ENCODE measurements around the gene ALDH2. TPM values are rescaled to one million over a fixed set of nuclear protein-coding genes. Genes with fewer than 3 reads are reported as not detected.
"Not testable (repeated sequence)": the region's sequence is repeated elsewhere in the genome, so short reads cannot be mapped to it uniquely, and the experiment has no call there.

ALDH2 gene
- polyA plus RNA-seq, 3 donors from 2014 or later = 1.7 to 18.7 (median 8.2) TPM

DNA sequence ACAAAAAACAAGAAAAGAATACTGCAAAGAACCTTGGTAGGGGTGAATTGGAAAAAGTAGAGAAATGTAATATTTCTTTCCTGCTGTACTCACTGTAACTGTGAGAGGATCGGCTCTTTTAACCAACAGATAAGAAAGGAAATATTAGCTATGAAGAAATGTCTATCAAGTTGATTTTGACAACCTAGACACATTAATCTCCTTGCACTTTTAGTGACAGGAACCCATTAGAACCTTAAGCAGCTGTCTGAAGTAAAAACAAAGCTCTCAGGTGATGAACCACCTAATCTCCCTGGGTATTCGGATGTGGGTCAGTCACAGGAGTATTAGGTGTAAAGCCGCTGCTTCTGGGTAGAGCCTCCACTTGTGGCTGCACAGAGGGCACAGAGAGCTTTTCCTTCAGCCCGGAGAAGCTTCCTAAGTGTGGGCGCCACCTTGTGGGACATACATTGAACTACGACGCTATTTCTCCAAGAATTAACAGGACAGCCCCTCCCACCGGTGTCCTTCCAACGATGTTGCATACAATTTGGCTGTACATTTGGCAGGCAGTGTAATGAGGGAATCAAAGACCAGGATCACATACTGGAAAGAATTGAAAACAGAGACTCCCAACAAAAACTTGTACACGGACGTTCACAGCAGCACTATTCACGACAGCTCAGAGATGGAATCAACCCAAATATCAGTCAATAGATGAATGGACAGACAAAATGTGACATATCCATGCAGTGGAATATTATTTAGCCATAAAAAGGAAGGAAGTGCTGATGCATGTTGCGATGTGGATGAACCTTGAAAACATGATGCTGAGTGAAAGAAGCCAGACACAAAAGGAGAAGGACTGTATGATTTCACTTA, 46.4 kb downstream of the ALDH2 start:
- Mint-ChIP-seq H3K27ac (no peak overlapping the region), H3K4me1 (peaks cover 6 to 9% of the 10 kb centered on the region in 2 donors), H3K9me3 (no peaks in the 10 kb centered on the region), H3K4me3 (peak overlapping the region in 1 of 5 donors; percentile 36), H3K27me3 (ENCODE audit: low read depth in 3 of 3) (peaks cover 0 to 9% (median 0%) of the 10 kb centered on the region in 3 donors), H3K36me3 (no peaks in the 10 kb centered on the region)
- peak; percentile 41 to 50 (median 46) for DNase-seq

DNA sequence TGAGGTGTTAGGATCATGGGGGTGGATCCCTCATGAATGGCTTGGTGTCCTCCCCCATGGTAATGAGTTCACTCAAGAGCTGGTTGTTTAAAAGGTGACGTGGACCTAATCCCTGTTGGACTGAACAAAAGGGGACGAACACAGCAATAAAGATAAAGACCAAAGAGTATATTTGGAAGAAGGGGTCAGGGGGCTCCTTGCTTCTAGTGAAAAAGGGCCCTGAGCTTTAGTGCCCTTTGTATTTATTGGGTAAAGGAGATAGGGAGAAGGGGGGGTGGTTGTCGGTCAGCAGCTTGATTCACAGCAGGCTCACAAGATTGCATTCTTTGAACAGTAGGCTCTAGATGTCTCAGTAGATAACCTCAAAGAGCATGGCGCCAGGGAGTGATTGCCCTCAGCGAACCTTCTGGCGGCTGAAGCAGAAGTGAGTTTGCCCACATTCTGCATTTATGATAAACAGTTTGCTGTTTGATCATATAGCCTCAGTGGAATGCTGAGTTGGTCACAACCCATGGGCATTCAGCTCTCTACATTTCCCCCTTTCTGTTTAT, 49.4 kb downstream of the ALDH2 start:
- Mint-ChIP-seq H3K9me3 (no peaks in the 10 kb centered on the region), H3K27me3 (ENCODE audit: low read depth in 3 of 3) (peaks cover 0 to 13% (median 0%) of the 10 kb centered on the region in 3 donors), H3K36me3 (no peaks in the 10 kb centered on the region), H3K4me3 (no peak overlapping the region), H3K27ac (no peak overlapping the region), H3K4me1 (peaks cover 6 to 9% of the 10 kb centered on the region in 2 donors)
- DNase-seq = no peak

DNA sequence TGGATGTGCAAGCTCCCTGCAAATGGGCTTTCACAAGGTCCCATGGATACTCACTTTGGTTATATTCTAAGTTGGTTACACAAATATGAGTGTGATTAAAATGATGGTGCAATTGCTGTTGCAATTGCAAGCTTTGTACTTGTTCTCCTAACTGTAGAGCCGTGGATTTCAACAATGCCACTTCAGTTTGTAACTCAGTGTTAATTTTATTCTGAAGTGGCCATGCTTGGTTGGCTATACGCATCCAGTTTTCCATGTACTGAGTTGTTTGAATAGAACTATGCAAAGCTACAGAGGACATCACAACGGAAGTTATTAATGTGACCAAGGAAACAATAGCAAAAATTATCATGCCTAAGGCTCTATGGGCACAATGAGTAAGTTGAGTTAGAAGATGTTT, 50.2 kb downstream of the ALDH2 start:
- not testable (repeated sequence) for H3K9me3 Mint-ChIP-seq, H3K36me3 Mint-ChIP-seq, DNase-seq, H3K4me1 Mint-ChIP-seq, H3K27ac Mint-ChIP-seq, H3K4me3 Mint-ChIP-seq
- H3K27me3 Mint-ChIP-seq (ENCODE audit: low read depth in 3 of 3) = peaks cover 0 to 11% (median 0%) of the 10 kb centered on the region in 3 donors

DNA sequence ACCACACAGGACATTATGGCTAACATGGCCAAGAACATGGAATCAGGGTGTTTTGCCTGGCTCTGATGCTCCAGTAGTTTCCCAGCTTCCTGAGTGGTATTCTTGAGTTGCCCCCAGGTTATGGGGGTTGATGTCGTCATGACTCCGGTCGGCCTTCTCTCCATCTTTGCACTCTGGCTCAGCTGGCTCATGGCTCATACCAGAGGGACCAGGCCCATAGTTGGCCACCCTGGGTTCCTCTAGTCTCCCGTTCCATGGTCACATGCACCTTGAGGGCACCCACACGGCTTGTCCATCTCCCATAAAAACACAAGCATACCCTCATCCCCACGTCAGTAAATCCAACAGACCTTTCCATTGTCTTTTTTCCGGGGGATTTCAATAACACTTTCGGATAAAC, 51.6 kb downstream of the ALDH2 start:
- Mint-ChIP-seq H3K4me1 (peaks cover 2% of the 10 kb centered on the region in 2 donors), H3K4me3 (no peak overlapping the region), H3K27ac (no peak overlapping the region), H3K36me3 (no peaks in the 10 kb centered on the region), H3K27me3 (ENCODE audit: low read depth in 3 of 3) (peaks cover 0 to 8% (median 0%) of the 10 kb centered on the region in 3 donors), H3K9me3 (no peaks in the 10 kb centered on the region)
- no peak for DNase-seq

DNA sequence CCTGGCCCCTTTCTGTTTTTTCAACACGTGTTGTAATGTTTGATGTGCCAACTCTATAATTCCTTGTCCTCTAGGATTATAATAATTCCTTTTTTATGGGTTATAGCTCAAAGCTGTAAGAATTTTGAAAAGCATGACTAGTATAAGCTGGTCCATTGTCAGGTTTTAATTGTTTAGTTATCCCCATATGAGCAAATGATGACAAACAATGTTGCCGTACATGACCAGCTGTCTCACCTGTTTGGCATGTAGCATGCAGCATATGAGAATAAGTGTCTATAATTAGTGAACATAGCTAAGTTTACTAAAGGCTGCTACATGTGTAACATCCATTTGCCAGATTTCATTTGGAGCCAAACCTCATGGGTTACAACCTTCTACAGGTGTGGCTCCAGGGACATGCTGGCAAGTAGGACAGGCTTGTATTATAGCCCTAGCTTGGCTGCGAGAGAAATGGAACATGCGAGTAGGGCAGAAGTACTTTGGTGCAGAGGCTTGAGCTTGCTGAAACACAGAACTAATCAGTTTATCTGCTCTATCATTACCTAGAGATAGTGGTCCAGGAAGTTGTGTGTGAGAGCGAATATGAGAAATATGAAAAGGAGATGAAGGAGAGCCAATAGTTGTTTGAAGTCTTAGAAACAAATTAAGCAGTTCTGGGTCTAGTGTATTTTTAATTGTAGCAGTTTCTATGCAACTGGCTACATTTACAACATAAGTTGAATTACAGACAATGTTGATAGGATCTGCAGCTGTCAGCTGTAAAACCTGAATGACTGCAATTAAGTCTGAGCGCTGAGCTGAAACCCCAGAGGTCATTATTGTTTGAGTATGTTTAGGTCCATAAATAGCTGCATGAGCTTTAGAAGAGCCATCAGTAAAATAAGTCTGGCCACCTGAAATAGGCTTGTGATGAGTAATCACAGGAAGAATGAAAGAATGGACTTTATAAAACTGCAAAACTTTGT, 52.7 kb downstream of the ALDH2 start:
- Mint-ChIP-seq H3K4me3 (no peak overlapping the region), H3K27me3 (ENCODE audit: low read depth in 3 of 3) (peaks cover 0 to 7% (median 2%) of the 10 kb centered on the region in 3 donors), H3K36me3 (no peaks in the 10 kb centered on the region), H3K9me3 (no peaks in the 10 kb centered on the region), H3K4me1 (no peaks in the 10 kb centered on the region), H3K27ac (no peak overlapping the region)
- no peak for DNase-seq

DNA sequence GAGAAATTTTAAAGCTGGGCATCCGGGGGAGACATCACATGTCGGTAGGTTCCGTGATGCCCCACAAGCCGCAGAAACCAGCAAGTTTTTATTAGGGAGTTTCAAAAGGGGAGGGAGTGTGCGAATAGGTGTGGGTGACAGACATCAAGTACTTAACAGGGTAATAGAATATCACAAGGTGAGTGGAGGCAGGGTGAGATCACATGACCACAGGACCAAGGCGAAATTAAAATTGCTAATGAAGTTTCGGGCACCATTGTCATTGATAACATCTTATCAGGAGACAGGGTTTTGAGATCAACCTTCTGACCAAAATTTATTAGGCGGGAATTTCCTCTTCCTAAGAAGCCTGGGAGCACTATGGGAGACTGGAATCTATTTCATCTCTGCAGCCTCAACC, 54.1 kb downstream of the ALDH2 start:
- H3K4me1 Mint-ChIP-seq; H3K4me3 Mint-ChIP-seq; H3K27me3 Mint-ChIP-seq (ENCODE audit: low read depth in 3 of 3); DNase-seq; H3K36me3 Mint-ChIP-seq; H3K9me3 Mint-ChIP-seq; H3K27ac Mint-ChIP-seq: not testable (repeated sequence)

DNA sequence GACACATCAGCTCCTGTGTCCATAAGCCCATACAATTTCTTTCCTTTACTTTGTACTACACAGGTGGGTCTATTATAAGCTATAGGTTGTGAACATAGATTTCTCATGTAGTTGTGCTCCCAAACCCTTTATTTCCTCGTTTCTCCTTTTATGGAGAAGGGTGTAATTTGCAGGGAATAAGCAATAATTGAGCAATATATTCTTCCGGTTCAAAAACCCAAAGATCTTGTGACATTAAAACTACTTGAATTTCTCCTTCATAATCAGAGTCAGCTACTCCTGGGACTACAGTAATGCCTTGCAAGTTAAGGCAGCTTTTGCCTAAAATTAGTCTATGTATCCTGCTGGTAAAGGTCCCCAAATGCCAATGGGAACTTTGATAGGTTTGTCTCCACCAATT, 56.2 kb downstream of the ALDH2 start:
- Mint-ChIP-seq H3K27ac (no peak overlapping the region), H3K4me3 (no peak overlapping the region), H3K27me3 (ENCODE audit: low read depth in 3 of 3) (peaks cover 0 to 13% (median 2%) of the 10 kb centered on the region in 3 donors), H3K4me1 (no peaks in the 10 kb centered on the region), H3K36me3 (no peaks in the 10 kb centered on the region), H3K9me3 (no peaks in the 10 kb centered on the region)
- DNase-seq = no peak

DNA sequence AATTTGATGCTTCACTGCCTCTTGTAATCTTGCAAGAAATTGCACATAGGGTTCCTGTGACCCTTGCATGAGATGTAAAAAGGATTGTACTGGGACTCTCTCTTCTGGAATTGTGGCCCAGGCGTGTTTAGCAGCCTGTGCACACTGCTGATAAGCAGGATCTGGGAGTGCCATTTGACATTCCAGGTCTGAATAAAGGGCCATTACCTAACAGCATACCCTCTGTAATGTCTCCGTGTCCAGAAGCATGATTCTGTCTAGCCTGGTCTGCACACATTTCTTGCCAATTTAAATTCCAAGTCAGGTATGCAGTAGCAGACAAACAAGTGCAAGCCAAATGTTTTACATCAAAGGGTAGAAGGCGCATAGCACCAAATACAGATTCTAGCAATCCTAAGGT, 57.2 kb downstream of the ALDH2 start:
- DNase-seq = no peak
- no peaks in the 10 kb centered on the region for H3K4me1 Mint-ChIP-seq
- no peak overlapping the region for H3K4me3 Mint-ChIP-seq
- no peaks in the 10 kb centered on the region for H3K36me3 Mint-ChIP-seq
- no peaks in the 10 kb centered on the region for H3K9me3 Mint-ChIP-seq
- peaks cover 0 to 11% (median 2%) of the 10 kb centered on the region in 3 donors for H3K27me3 Mint-ChIP-seq (ENCODE audit: low read depth in 3 of 3)
- no peak overlapping the region for H3K27ac Mint-ChIP-seq

DNA sequence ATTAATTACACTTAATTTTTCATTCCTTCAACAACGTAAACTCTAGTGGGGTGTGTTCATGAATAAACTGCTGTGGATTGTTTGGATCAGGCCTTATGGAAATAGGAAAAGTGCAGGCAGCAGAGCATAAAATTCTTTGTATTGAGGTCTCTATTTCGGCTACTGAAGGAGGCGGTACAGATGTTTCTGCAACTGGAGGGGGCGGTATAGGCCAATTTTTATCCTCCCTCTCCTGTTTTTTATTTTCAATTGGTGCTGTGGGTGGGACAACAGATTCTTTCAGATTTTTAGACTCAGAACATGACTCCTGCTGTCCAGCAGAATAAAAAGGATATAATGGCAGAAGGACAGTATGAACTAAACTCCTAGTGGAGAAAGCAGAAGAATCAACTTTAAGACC, 57.6 kb downstream of the ALDH2 start:
- not testable (repeated sequence) for H3K36me3 Mint-ChIP-seq; H3K9me3 Mint-ChIP-seq; H3K27ac Mint-ChIP-seq; H3K4me3 Mint-ChIP-seq; DNase-seq; H3K27me3 Mint-ChIP-seq (ENCODE audit: low read depth in 3 of 3); H3K4me1 Mint-ChIP-seq

DNA sequence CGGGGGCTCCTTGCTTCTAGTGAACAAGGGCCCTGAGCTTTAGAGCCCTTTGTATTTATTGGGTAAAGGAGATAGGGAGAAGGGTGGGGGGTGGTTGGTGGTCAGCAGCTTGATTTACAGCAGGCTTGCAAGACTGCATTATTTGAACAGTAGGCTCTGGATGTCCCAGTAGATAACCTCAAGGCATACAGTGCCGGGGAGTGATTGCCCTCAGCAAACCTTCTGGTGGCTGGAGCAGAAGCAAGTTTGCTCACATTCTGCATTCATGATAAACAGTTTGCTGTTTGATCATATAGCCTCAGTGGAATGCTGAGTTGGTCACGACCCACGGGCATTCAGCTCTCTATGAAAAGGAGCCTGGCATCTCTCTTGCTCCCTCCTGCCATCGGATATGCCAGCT, 58.8 kb downstream of the ALDH2 start:
- H3K27me3 Mint-ChIP-seq (ENCODE audit: low read depth in 3 of 3) = peaks cover 0 to 7% (median 2%) of the 10 kb centered on the region in 3 donors
- DNase-seq = no peak
- no peak overlapping the region for H3K4me3 Mint-ChIP-seq
- H3K9me3 Mint-ChIP-seq = no peaks in the 10 kb centered on the region
- no peaks in the 10 kb centered on the region for H3K4me1 Mint-ChIP-seq
- no peaks in the 10 kb centered on the region for H3K36me3 Mint-ChIP-seq
- H3K27ac Mint-ChIP-seq = no peak overlapping the region

DNA sequence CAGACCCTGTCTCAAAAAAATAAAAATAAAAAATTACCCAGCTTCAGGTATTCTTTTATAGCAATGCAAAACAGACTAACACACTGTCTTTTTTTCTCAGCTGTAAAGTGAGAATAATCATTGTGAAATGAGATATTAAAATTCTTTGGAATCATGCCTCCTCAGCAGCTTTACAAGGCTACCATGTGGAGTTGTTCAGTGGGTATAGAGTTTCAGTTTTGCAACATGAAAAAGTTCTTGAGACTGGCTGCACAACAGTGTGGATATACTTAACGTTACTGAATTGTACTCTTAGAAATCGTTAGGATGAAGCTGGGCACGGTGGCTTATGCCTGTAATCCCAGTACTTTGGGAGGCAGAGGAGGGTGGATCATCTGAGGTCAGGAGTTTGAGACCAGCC, 59.6 kb downstream of the ALDH2 start:
- Mint-ChIP-seq H3K36me3 (no peaks in the 10 kb centered on the region), H3K27me3 (ENCODE audit: low read depth in 3 of 3) (peaks cover 0 to 7% (median 2%) of the 10 kb centered on the region in 3 donors)

DNA sequence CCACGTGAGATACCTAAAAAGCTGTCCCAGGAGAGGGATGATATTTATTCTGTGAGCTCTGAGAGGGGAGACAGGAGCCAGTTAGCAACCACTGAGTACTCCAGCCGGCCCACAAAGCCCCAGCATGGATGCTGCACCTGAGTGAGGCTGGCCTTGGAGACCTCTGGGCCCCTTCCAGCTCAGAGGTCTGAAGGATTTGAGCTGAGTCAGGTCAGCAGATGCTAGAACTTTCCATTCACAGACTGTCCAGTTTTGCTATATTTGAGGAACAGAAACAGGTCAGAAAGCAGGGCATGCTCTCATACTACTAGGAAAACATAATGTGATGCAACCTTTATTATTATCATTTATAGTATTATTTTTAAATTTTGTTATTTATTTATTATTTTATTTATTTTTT, 60.3 kb downstream of the ALDH2 start:
- Mint-ChIP-seq H3K27ac (no peak overlapping the region), H3K27me3 (ENCODE audit: low read depth in 3 of 3) (peaks cover 0 to 7% (median 2%) of the 10 kb centered on the region in 3 donors)

More for the DNA sequence above, 59.6 kb downstream of the ALDH2 start:
- no peak overlapping the region for H3K27ac Mint-ChIP-seq
- no peaks in the 10 kb centered on the region for H3K4me1 Mint-ChIP-seq
- H3K9me3 Mint-ChIP-seq = no peaks in the 10 kb centered on the region
- DNase-seq = no peak
- no peak overlapping the region for H3K4me3 Mint-ChIP-seq

DNA sequence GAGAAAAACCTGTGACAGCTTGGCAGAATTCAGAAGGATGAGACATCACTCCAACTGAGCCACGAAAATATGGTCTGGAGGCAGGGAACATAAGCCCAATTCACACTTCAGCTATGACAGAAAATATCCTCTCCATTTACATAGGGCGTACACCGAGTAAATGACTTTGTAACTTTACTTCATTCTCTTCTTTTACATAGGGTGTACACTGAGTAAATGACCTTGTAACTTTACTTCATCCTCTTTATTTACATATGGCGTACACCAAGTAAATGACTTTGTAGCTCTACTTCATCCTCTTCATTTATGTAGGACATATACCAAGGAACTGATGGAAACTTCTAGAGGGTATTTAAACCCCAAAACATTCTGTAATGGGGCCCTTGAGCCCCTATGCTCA, 61.2 kb downstream of the ALDH2 start:
- no peak for DNase-seq
- Mint-ChIP-seq H3K36me3 (no peaks in the 10 kb centered on the region), H3K4me3 (no peak overlapping the region), H3K4me1 (no peaks in the 10 kb centered on the region), H3K27ac (no peak overlapping the region), H3K9me3 (no peaks in the 10 kb centered on the region), H3K27me3 (ENCODE audit: low read depth in 3 of 3) (peaks cover 1 to 7% (median 2%) of the 10 kb centered on the region in 3 donors)

More for the DNA sequence above, 60.3 kb downstream of the ALDH2 start:
- Mint-ChIP-seq H3K4me1 (no peaks in the 10 kb centered on the region), H3K9me3 (no peaks in the 10 kb centered on the region), H3K36me3 (no peaks in the 10 kb centered on the region), H3K4me3 (no peak overlapping the region)
- no peak for DNase-seq
